Endothelial cell of umbilical vein (primary cell): ENCODE measurements around the gene PHACTR1. TPM values are rescaled to one million over a fixed set of nuclear protein-coding genes. Genes with fewer than 3 reads are reported as not detected.

Experiments used
- BruUV-seq: library from RNA; stranded (reverse); fragments of 400-500 nt; replicated peaks from 2 replicates; lab custom pipeline; 2021; lab: Mats Ljungman, UMichigan
- CTCF ChIA-PET: fragments of 300-600, 350-600 bp; sonication (Branson Sonifier 250); formaldehyde crosslinking; loops from one replicate; lab custom pipeline; 2021; ENCODE audit warnings: antibody characterized with exemption, inconsistent platforms; lab: Charles Lee
- POLR2A ChIA-PET: fragments of 300-600, 350-600 bp; sonication (Branson Sonifier 250); formaldehyde crosslinking; loops from one replicate; lab custom pipeline; 2021; ENCODE audit warnings: antibody characterized with exemption, inconsistent platforms; lab: Charles Lee
- DNase-seq: peaks from one replicate; pipeline ENCODE4 v3.0.0-alpha.2; 2011; ENCODE audit warnings: low read depth, low spot score
- FAIRE-seq: peaks from 2 replicates; lab custom pipeline; 2011; peaks lifted over from hg19 to GRCh38; lab: Jason Lieb, UNC
- H2AFZ ChIP-seq: 2 replicates; pipeline ENCODE4 v1.6.0; 2012; ENCODE audit warnings: low read depth, low read length, control low read depth, inconsistent platforms
- H3K27ac ChIP-seq: 2 replicates; pipeline ENCODE4 v1.5.1; 2011; ENCODE audit warnings: low read depth, mild to moderate bottlenecking, control low read depth, low read length, moderate library complexity; ENCODE audit not compliant: insufficient read depth
- H3K27me3 ChIP-seq, 2 experiments: 2 replicates each; pipeline versions ENCODE4 v1.6.0 to v1.6.1; 2011; ENCODE audit warnings: low read length in 2 of 2, mixed read lengths in 1 of 2; ENCODE audit not compliant: control insufficient read depth in 2 of 2, insufficient read depth in 2 of 2
- H3K36me3 ChIP-seq, 2 experiments: 2 replicates in 1 of 2; 3 replicates in 1 of 2; pipeline ENCODE4 v1.5.1; 2011; ENCODE audit warnings: low read length in 2 of 2, mild to moderate bottlenecking in 1 of 2, moderate library complexity in 1 of 2; ENCODE audit not compliant: control insufficient read depth in 2 of 2, insufficient read depth in 2 of 2; ENCODE audit errors: extremely low read depth in 1 of 2
- H3K4me1 ChIP-seq: 3 replicates; pipeline ENCODE4 v1.5.1; 2011; ENCODE audit warnings: mild to moderate bottlenecking, low read length; ENCODE audit not compliant: control insufficient read depth, insufficient read depth; ENCODE audit errors: extremely low read depth
- H3K4me2 ChIP-seq: 2 replicates; pipeline ENCODE4 v1.6.1; 2011; ENCODE audit warnings: low read length, control low read depth, mixed read lengths; ENCODE audit not compliant: insufficient read depth
- H3K4me3 ChIP-seq, 3 experiments: fragments of 200-600 bp in 1 of 3; sonication (generic), shearing (Covaris generic) in 1 of 3; replicated peaks in 1 of 3; 2 replicates each; pipeline ENCODE4 v1.5.1; 2011 to 2016; ENCODE audit warnings: control low read depth in 3 of 3, low read length in 3 of 3, mild to moderate bottlenecking in 2 of 3, inconsistent platforms in 1 of 3, low read depth in 1 of 3, moderate library complexity in 1 of 3; ENCODE audit not compliant: insufficient read depth in 1 of 3
- H3K79me2 ChIP-seq: 2 replicates; pipeline ENCODE4 v1.6.0; 2012; ENCODE audit warnings: low read length, inconsistent platforms; ENCODE audit not compliant: control insufficient read depth, insufficient read depth
- H3K9ac ChIP-seq: replicated peaks from 2 replicates; pipeline ENCODE3; 2011; ENCODE audit warnings: low read length, control low read depth; ENCODE audit not compliant: insufficient read depth; ENCODE audit errors: extremely low read depth
- H3K9me1 ChIP-seq: replicated peaks from 3 replicates; pipeline ENCODE4 v1.6.0; 2011; ENCODE audit warnings: mild to moderate bottlenecking, low read length; ENCODE audit not compliant: control insufficient read depth, insufficient read depth; ENCODE audit errors: extremely low read depth
- H3K9me3 ChIP-seq: replicated peaks from 2 replicates; pipeline ENCODE4 v1.5.1; 2012; ENCODE audit warnings: low read length, inconsistent platforms; ENCODE audit not compliant: control insufficient read depth, insufficient read depth
- H4K20me1 ChIP-seq: replicated peaks from 2 replicates; pipeline ENCODE3; 2011; ENCODE audit warnings: mild to moderate bottlenecking, low read length; ENCODE audit not compliant: control insufficient read depth, insufficient read depth; ENCODE audit errors: extremely low read depth
- EZH2 ChIP-seq: IDR thresholded peaks from 2 replicates; pipeline ENCODE4 v1.6.1; 2012; ENCODE audit warnings: borderline replicate concordance, low read depth, mild to moderate bottlenecking, moderate library complexity, low read length, inconsistent platforms; ENCODE audit not compliant: severe bottlenecking
- FOS ChIP-seq: IDR thresholded peaks from 2 replicates; pipeline ENCODE4 v1.6.1; 2011; ENCODE audit warnings: mild to moderate bottlenecking, low read length, moderate library complexity, borderline replicate concordance; ENCODE audit not compliant: insufficient read depth
- GATA2 ChIP-seq: IDR thresholded peaks from 2 replicates; pipeline ENCODE4 v1.7.0; 2011; ENCODE audit warnings: low read depth, mild to moderate bottlenecking, moderate library complexity, mixed read lengths, low read length; ENCODE audit not compliant: insufficient read length, insufficient read depth
- JUN ChIP-seq: IDR thresholded peaks from 2 replicates; pipeline ENCODE4 v1.6.1; 2011; ENCODE audit warnings: borderline replicate concordance, low read depth; ENCODE audit not compliant: insufficient read length, insufficient read depth
- MYC ChIP-seq: IDR thresholded peaks from one replicate; pipeline ENCODE4 v1.6.1; 2011; ENCODE audit warnings: mild to moderate bottlenecking, low read depth, low read length
- POLR2A ChIP-seq: IDR thresholded peaks from 2 replicates; pipeline ENCODE4 v1.6.1; 2012; ENCODE audit warnings: low read depth, mild to moderate bottlenecking, control low read depth, low read length
- POLR2AphosphoS5 ChIP-seq: IDR thresholded peaks from 2 replicates; pipeline ENCODE4 v1.6.1; 2012; ENCODE audit warnings: low read depth, mild to moderate bottlenecking, control low read depth, low read length, moderate library complexity; ENCODE audit not compliant: insufficient read depth
- dilution Hi-C: fragments of 300-500 bp; cut with MboI; formaldehyde crosslinking; loops from one replicate; pipeline ENCODE4 v1.15.0; 2019; ENCODE audit warnings: low sequenced_read_pairs; ENCODE audit not compliant: extremely low pct_ligation_motif_present
- intact Hi-C: fragments of 100-400 bp; cut with micrococcal nuclease; formaldehyde crosslinking; loops from one replicate; pipeline ENCODE4 v1.10.0; 2022
- polyA plus RNA-seq, 4 experiments: library from polyadenylated mRNA; depleted of rRNA in 3 of 4; stranded (reverse) in 3 of 4; unstranded in 1 of 4; fragments of >200 nt; gene quantifications; 2 replicates each; pipeline versions ENCODE4 v1.2.1 to v1.2.3, GENCODE V29; 2011 to 2012; ENCODE audit warnings: missing spikeins in 1 of 4
- total RNA-seq: library from RNA; stranded (reverse); gene quantifications from 2 replicates; pipeline ENCODE4 v1.2.3, GENCODE V29; 2021
- TF ChIP-seq, protein P1 (sequence below), 2 donors: IDR thresholded peaks; 1 replicate in 1 of 2; 2 replicates in 1 of 2; pipeline ENCODE4 v1.5.1; 2011; ENCODE audit warnings: low read length in 2 of 2, mild to moderate bottlenecking in 2 of 2, moderate library complexity in 2 of 2, control low read depth in 1 of 2, inconsistent platforms in 1 of 2, low read depth in 1 of 2; ENCODE audit not compliant: insufficient read depth in 1 of 2; ENCODE audit errors: extremely low read depth in 1 of 2
- TF ChIP-seq, protein P2 (sequence below): IDR thresholded peaks from 2 replicates; pipeline ENCODE4 v1.6.1; 2011; ENCODE audit not compliant: insufficient read depth, insufficient read length

The PHACTR1 gene
- total and polyA plus RNA-seq, 2 donors (not counting 3 experiments of a cell fraction or from before 2014, with no cell fraction given), result 2.4 to 23.2 TPM

DNA sequence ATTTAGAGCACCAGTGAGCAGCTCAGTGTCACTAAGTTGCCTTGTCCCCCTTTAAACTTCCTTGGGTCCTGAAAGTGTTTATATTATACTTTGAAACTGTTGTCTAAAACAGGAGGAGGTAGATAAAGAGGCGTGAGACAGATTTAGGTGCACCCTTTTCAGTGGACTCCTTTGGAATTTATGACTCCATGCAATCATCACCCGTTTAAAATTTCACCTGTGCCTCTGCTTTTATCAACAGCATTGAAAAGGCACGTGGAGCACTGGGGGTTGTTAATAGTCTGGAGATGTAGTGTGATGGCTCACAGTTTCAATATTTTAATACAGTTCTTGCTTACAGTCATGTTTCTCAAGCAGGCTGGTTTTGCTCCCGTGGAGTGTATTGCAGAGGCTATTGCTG, 162.2 kb downstream of the PHACTR1 start:
- Histone ChIP-seq H3K79me2 (no peaks in the 10 kb centered on the region), H3K36me3 (no peaks in the 10 kb centered on the region), H3K4me2 (no peak overlapping the region), H3K9me3 (no peaks in the 10 kb centered on the region), H3K4me3 (no peak overlapping the region), H3K27me3 (peaks cover 2% of the 10 kb centered on the region in 2 experiments), H3K9ac (no peak overlapping the region), H4K20me1 (no peaks in the 10 kb centered on the region), H3K27ac (no peak overlapping the region), H3K4me1 (no peaks in the 10 kb centered on the region), H2AFZ (no peak overlapping the region), H3K9me1 (no peaks in the 10 kb centered on the region)
- dilution Hi-C loops (no loop called here), intact Hi-C loops (no loop called here)
- no peak for DNase-seq
- no peak for TF ChIP-seq POLR2AphosphoS5
- no peak for TF ChIP-seq GATA2
- TF ChIP-seq, protein P1, sequence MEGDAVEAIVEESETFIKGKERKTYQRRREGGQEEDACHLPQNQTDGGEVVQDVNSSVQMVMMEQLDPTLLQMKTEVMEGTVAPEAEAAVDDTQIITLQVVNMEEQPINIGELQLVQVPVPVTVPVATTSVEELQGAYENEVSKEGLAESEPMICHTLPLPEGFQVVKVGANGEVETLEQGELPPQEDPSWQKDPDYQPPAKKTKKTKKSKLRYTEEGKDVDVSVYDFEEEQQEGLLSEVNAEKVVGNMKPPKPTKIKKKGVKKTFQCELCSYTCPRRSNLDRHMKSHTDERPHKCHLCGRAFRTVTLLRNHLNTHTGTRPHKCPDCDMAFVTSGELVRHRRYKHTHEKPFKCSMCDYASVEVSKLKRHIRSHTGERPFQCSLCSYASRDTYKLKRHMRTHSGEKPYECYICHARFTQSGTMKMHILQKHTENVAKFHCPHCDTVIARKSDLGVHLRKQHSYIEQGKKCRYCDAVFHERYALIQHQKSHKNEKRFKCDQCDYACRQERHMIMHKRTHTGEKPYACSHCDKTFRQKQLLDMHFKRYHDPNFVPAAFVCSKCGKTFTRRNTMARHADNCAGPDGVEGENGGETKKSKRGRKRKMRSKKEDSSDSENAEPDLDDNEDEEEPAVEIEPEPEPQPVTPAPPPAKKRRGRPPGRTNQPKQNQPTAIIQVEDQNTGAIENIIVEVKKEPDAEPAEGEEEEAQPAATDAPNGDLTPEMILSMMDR (IDR thresholded peaks at IDR 0.05; ENCODE audit: extremely low read depth in 1 of 2, insufficient read depth in 1 of 2, low read depth in 1 of 2, low read length in 2 of 2), result no peak
- TF ChIP-seq JUN, result no peak
- no peak for TF ChIP-seq FOS
- TF ChIP-seq EZH2, result no peak
- TF ChIP-seq, protein P2, sequence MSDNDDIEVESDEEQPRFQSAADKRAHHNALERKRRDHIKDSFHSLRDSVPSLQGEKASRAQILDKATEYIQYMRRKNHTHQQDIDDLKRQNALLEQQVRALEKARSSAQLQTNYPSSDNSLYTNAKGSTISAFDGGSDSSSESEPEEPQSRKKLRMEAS, result no peak
- TF ChIP-seq MYC, result no peak
- no peak for TF ChIP-seq POLR2A
- FAIRE-seq, result no peak
- ChIA-PET CTCF (interaction anchor here (1.6 kb wide), 1 partner anchor 15 kb away, joined by 5 read pairs; no protein-coding TSS in a partner anchor), POLR2A (no interaction called here)
- no TSS peak for BruUV-seq
